ENCODE measurements around the gene FAM234A. TPM values are rescaled to one million over a fixed set of nuclear protein-coding genes. Genes with fewer than 3 reads are reported as not detected.
A peak's percentile ranks its signal among the peaks of the same experiment; 100 is the strongest.
"Not testable (repeated sequence)": the region's sequence is repeated elsewhere in the genome, so short reads cannot be mapped to it uniquely, and the experiment has no call there.

FAM234A gene
- total RNA-seq, 2 experiments from 2014 or later = 18.3 to 21.5 TPM

GRCh38 chr16:229731-230281 is 4.8 kb upstream of the FAM234A start:
- Mint-ChIP-seq H3K4me3 (peak overlapping the region; percentile 92), H3K9me3 (no peaks in the 10 kb centered on the region), H3K4me1 (ENCODE audit: low read depth) (peaks cover 32% of the 10 kb centered on the region), H3K27me3 (no peaks in the 10 kb centered on the region), H3K27ac (no peak overlapping the region), H3K36me3 (ENCODE audit: low read depth) (peaks cover 35% of the 10 kb centered on the region)
- no peak for TF ChIP-seq CTCF (IDR thresholded peaks at IDR 0.05)
- POLR2A ChIA-PET = interaction anchor here (0.8 to 2.4 kb wide), 5 partner anchors 20 to 181 kb away, joined by 3 to 7 read pairs (median 3); partner anchors contain the start of genes AXIN1 and PGAP6
- CTCF ChIA-PET = interaction anchor here (1.0 to 3.3 kb wide), 3 partner anchors 10 to 132 kb away, joined by 3 to 18 read pairs (median 5); no protein-coding TSS in a partner anchor
- DNase-seq (no peak), ATAC-seq (no peak)
- intact Hi-C loops (cut with micrococcal nuclease) = loop anchor here (10.0 kb wide), 1 partner anchor 125 kb away; the partner anchor contains the start of gene AXIN1

DNA sequence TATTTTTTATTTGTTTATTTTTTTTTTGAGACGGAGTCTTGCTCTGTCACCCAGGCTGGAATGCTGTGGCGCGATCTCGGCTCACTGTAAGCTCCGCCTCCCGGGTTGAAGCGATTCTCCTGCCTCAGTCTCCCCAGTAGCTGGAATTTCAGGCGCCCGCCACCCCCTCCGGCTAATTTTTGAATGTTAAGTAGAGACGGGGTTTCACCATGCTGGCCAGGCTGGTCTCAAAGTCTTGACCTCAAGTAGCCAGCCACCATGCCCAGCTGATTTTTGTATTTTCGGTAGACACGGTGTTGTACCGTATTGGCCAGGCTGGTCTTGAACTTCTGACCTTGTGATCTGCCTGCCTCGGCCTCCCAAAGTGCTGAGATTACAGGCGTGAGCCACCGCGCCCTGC is 4.3 kb upstream of the FAM234A start:
- H3K9me3 Mint-ChIP-seq, DNase-seq, H3K27me3 Mint-ChIP-seq, POLR2A ChIA-PET, H3K27ac Mint-ChIP-seq, H3K4me3 Mint-ChIP-seq, ATAC-seq: not testable (repeated sequence)
- Mint-ChIP-seq H3K36me3 (ENCODE audit: low read depth) (peaks cover 32% of the 10 kb centered on the region), H3K4me1 (ENCODE audit: low read depth) (peaks cover 32% of the 10 kb centered on the region)
- CTCF ChIA-PET = interaction anchor here (1.0 to 3.3 kb wide), 3 partner anchors 10 to 132 kb away, joined by 3 to 18 read pairs (median 5); no protein-coding TSS in a partner anchor
- intact Hi-C loops (cut with micrococcal nuclease) = loop anchor here (10.0 kb wide), 1 partner anchor 124 kb away; the partner anchor contains the start of gene AXIN1

GRCh38 chr16:230949-231348 is 3.7 kb upstream of the FAM234A start:
- DNase-seq (no peak), ATAC-seq (no peak)
- Mint-ChIP-seq H3K9me3 (peaks cover 2% of the 10 kb centered on the region), H3K36me3 (ENCODE audit: low read depth) (peaks cover 31% of the 10 kb centered on the region), H3K27ac (no peak overlapping the region), H3K4me3 (no peak overlapping the region), H3K27me3 (no peaks in the 10 kb centered on the region), H3K4me1 (ENCODE audit: low read depth) (peaks cover 34% of the 10 kb centered on the region)
- CTCF ChIA-PET = no interaction called here
- intact Hi-C loops (cut with micrococcal nuclease) = loop anchor here (10.0 kb wide), 1 partner anchor 124 kb away; the partner anchor contains the start of gene AXIN1
- no peak for TF ChIP-seq CTCF (IDR thresholded peaks at IDR 0.05)
- POLR2A ChIA-PET = no interaction called here

DNA sequence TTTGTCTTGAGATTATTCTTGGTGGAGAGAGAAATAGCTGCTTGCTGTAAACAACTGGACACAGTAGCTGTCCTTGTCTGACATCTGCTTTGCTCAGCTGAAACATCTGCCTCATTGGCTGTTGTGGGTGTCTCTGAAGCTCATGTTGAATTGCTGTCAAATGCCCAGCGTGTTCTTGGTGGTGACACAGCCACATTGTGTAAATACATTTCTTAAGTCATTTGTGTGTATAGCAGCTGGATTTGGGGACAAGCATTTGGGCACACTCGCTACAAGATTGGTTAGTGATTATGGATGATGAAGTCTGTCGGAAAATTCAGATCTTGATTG is 5.3 kb downstream of the FAM234A start:
- H3K27me3 Mint-ChIP-seq = no peaks in the 10 kb centered on the region
- no peak for ATAC-seq
- no peak for DNase-seq
- intact Hi-C loops (cut with micrococcal nuclease) = loop anchor here (5.0 to 10.0 kb wide), 2 partner anchors 82 to 115 kb away; partner anchors contain the start of gene AXIN1
- peaks cover 6% of the 10 kb centered on the region for H3K36me3 Mint-ChIP-seq (ENCODE audit: low read depth)
- H3K4me3 Mint-ChIP-seq = no peak overlapping the region
- H3K4me1 Mint-ChIP-seq (ENCODE audit: low read depth) = peaks cover 28% of the 10 kb centered on the region
- ChIA-PET POLR2A (no interaction called here), CTCF (interaction anchor here (1.1 to 1.8 kb wide), 4 partner anchors 9 to 17 kb away, joined by 3 to 5 read pairs (median 4); no protein-coding TSS in a partner anchor)
- H3K9me3 Mint-ChIP-seq = peaks cover 2% of the 10 kb centered on the region
- TF ChIP-seq CTCF (IDR thresholded peaks at IDR 0.05) = no peak
- H3K27ac Mint-ChIP-seq = no peak overlapping the region

DNA sequence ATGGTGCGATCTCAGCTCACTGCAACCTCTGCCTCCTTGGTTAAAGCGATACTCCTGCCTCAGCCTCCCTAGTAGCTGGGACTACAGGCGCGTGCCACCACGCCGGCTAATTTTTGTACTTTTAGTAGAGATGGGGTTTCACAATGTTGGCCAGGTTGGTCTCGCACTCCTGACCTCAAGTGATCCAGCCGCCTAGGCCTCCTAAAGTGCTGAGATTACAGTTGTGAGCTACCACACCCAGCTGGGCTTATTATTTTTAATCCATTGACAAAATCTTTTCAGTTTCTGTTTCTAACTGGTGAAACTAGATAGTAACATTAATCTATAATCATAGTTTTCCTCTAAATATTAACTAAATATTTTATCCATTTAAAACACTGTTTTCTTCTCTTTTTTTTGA is 5.9 kb downstream of the FAM234A start:
- Mint-ChIP-seq H3K27ac (no peak overlapping the region), H3K36me3 (ENCODE audit: low read depth) (peaks cover 5% of the 10 kb centered on the region), H3K4me1 (ENCODE audit: low read depth) (peaks cover 27% of the 10 kb centered on the region), H3K9me3 (peaks cover under 1% of the 10 kb centered on the region), H3K27me3 (no peaks in the 10 kb centered on the region), H3K4me3 (no peak overlapping the region)
- POLR2A ChIA-PET = no interaction called here
- CTCF ChIA-PET = interaction anchor here (1.4 to 1.8 kb wide), 3 partner anchors 9 to 12 kb away, joined by 4 to 5 read pairs (median 4); no protein-coding TSS in a partner anchor
- intact Hi-C loops (cut with micrococcal nuclease) = no loop called here
- DNase-seq (no peak), ATAC-seq (no peak)
- TF ChIP-seq CTCF (IDR thresholded peaks at IDR 0.05) = no peak

Measured in activated CD8-positive, alpha-beta T cell treated with anti-CD3 and anti-CD28 coated beads for 36 hours (primary cell).